ENCODE data around the gene FCN3. TPM values are rescaled to one million over a fixed set of nuclear protein-coding genes. Genes with fewer than 3 reads are reported as not detected.

The FCN3 gene
- total and polyA plus RNA-seq, 2 donors (not counting 3 experiments of a cell fraction or from before 2014, with no cell fraction given): 0.15 TPM; not detected in 1

DNA sequence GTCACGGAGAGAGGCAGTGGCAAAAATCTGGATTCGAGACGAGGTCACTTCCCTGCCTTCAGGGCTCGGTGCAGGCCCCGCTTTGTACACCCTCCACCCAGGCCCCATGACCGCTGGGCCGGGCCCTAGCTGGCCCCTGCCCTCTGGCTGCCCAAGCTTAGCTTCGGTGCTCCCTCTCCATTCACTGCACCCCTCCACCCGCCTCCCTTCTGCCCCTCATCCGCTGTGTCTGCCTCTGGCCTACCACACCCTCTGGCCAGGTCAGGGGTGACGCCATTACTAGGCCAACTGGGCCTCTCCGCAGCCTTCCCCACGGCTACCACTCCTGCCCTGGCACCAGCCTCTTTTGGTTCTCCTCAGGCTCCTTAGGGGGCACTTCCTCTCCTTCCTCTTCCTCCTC lies 9.0 kb upstream of the FCN3 start:
- H3K9me3 ChIP-seq (replicated peaks; ENCODE audit: control insufficient read depth, insufficient read depth, low read length): no peaks in the 10 kb centered on the region
- peaks cover 0 to 3% of the 10 kb centered on the region in 2 experiments for H3K27me3 ChIP-seq (ENCODE audit: control insufficient read depth in 2 of 2, insufficient read depth in 2 of 2, low read length in 2 of 2)
- H4K20me1 ChIP-seq (replicated peaks; ENCODE audit: control insufficient read depth, extremely low read depth, insufficient read depth, low read length): no peaks in the 10 kb centered on the region
- dilution Hi-C loops (cut with MboI; ENCODE audit: extremely low pct_ligation_motif_present, low sequenced_read_pairs) (no loop called here), intact Hi-C loops (cut with micrococcal nuclease) (no loop called here)
- no peaks in the 10 kb centered on the region for H3K9me1 ChIP-seq (replicated peaks; ENCODE audit: control insufficient read depth, extremely low read depth, insufficient read depth, low read length)
- no peak overlapping the region for H3K27ac ChIP-seq (ENCODE audit: insufficient read depth, low read depth, low read length)
- H3K4me2 ChIP-seq (ENCODE audit: insufficient read depth, low read length): no peak overlapping the region
- H3K79me2 ChIP-seq (ENCODE audit: control insufficient read depth, insufficient read depth, low read length): no peaks in the 10 kb centered on the region
- H3K4me1 ChIP-seq (ENCODE audit: control insufficient read depth, extremely low read depth, insufficient read depth, low read length): peaks cover 2% of the 10 kb centered on the region
- TF ChIP-seq EZH2 (IDR thresholded peaks at IDR 0.05; ENCODE audit: borderline replicate concordance, low read depth, low read length, severe bottlenecking): no peak
- no peak for TF ChIP-seq FOS (IDR thresholded peaks at IDR 0.05; ENCODE audit: borderline replicate concordance, insufficient read depth, low read length)
- no peak for TF ChIP-seq MYC (IDR thresholded peaks at IDR 0.05; ENCODE audit: low read depth, low read length)
- H3K4me3 ChIP-seq (replicated peaks in 1 of 3; ENCODE audit: insufficient read depth in 1 of 3, low read depth in 1 of 3, low read length in 3 of 3): no peak overlapping the region
- no peak for DNase-seq (ENCODE audit: low read depth, low spot score)
- BruUV-seq (replicated peaks): no TSS peak
- FAIRE-seq: no peak
- H3K36me3 ChIP-seq (ENCODE audit: control insufficient read depth in 2 of 2, extremely low read depth in 1 of 2, insufficient read depth in 2 of 2, low read length in 2 of 2): no peaks in the 10 kb centered on the region
- ChIA-PET CTCF (interaction anchor here (1.0 to 3.2 kb wide), 8 partner anchors 8 to 83 kb away, joined by 3 to 17 read pairs (median 6); partner anchors contain the start of gene MAP3K6), POLR2A (no interaction called here)
- no peak overlapping the region for H3K9ac ChIP-seq (replicated peaks; ENCODE audit: extremely low read depth, insufficient read depth, low read length)
- no peak overlapping the region for H2AFZ ChIP-seq (ENCODE audit: low read depth, low read length)

DNA sequence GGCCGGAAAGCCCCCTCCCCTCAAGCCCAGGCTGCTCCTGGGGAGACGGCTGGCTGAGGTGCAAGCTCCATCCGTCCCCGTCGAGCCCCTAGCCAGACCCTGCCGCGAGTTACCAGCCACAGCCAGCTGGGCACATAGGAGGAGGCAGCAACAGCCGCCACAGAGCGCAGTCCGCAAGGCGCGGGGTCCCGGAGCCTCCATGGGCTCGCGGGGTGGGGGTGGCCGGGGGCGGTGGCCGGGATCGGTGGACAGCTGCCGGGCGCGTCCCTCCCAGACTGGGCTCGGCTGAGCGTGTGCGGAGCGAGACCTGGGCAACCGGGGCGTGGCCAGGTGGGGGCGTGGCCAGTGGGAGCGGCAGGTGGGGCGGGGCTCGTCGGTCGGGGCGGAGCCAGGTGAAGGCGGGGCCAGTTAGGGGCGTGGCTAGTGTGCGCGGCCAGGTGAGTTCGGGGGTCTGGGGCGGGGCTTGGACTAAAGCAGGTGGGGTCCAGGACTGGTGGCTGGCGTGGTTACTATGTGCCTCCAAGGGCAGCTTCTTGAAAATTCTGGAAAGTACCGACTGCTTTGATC lies 8.5 kb upstream of the FCN3 start, which contains the start of gene CD164L2:
Gene CD164L2, minus strand, starts transcription at position 295 of the 567 bp plus-strand sequence. Its CDS starts 94 bp downstream, at position 201.
- FAIRE-seq: no peak
- dilution Hi-C loops (cut with MboI; ENCODE audit: extremely low pct_ligation_motif_present, low sequenced_read_pairs): no loop called here

More for the DNA sequence above, 8.5 kb upstream of the FCN3 start, which contains the start of gene CD164L2:
- Histone ChIP-seq H4K20me1 (replicated peaks; ENCODE audit: control insufficient read depth, extremely low read depth, insufficient read depth, low read length) (no peaks in the 10 kb centered on the region), H3K4me1 (ENCODE audit: control insufficient read depth, extremely low read depth, insufficient read depth, low read length) (no peaks in the 10 kb centered on the region), H3K9me1 (replicated peaks; ENCODE audit: control insufficient read depth, extremely low read depth, insufficient read depth, low read length) (no peaks in the 10 kb centered on the region), H3K9ac (replicated peaks; ENCODE audit: extremely low read depth, insufficient read depth, low read length) (no peak within 1 kb of the TSS), H3K27me3 (ENCODE audit: control insufficient read depth in 2 of 2, insufficient read depth in 2 of 2, low read length in 2 of 2) (peaks cover 0 to 3% of the 10 kb centered on the region in 2 experiments), H3K27ac (ENCODE audit: insufficient read depth, low read depth, low read length) (no peak within 1 kb of the TSS), H3K4me3 (replicated peaks in 1 of 3; ENCODE audit: insufficient read depth in 1 of 3, low read depth in 1 of 3, low read length in 3 of 3) (no peak within 1 kb of the TSS), H3K9me3 (replicated peaks; ENCODE audit: control insufficient read depth, insufficient read depth, low read length) (no peaks in the 10 kb centered on the region), H3K4me2 (ENCODE audit: insufficient read depth, low read length) (no peak within 1 kb of the TSS), H3K36me3 (ENCODE audit: control insufficient read depth in 2 of 2, extremely low read depth in 1 of 2, insufficient read depth in 2 of 2, low read length in 2 of 2) (no peaks in the 10 kb centered on the region), H3K79me2 (ENCODE audit: control insufficient read depth, insufficient read depth, low read length) (no peaks in the 10 kb centered on the region), H2AFZ (ENCODE audit: low read depth, low read length) (no peak within 1 kb of the TSS)
- POLR2A ChIA-PET: no interaction called here
- no peak for DNase-seq (ENCODE audit: low read depth, low spot score)
- BruUV-seq (replicated peaks): no TSS peak
- TF ChIP-seq POLR2A (IDR thresholded peaks at IDR 0.05; ENCODE audit: low read depth, low read length) (no peak), JUN (IDR thresholded peaks at IDR 0.05; ENCODE audit: borderline replicate concordance, insufficient read depth, insufficient read length, low read depth) (no peak), MYC (IDR thresholded peaks at IDR 0.05; ENCODE audit: low read depth, low read length) (no peak), GATA2 (IDR thresholded peaks at IDR 0.05; ENCODE audit: insufficient read depth, insufficient read length, low read depth, low read length) (no peak), POLR2AphosphoS5 (IDR thresholded peaks at IDR 0.05; ENCODE audit: insufficient read depth, low read depth, low read length) (no peak), FOS (IDR thresholded peaks at IDR 0.05; ENCODE audit: borderline replicate concordance, insufficient read depth, low read length) (no peak), EZH2 (IDR thresholded peaks at IDR 0.05; ENCODE audit: borderline replicate concordance, low read depth, low read length, severe bottlenecking) (no peak)
- TF ChIP-seq, protein P1, sequence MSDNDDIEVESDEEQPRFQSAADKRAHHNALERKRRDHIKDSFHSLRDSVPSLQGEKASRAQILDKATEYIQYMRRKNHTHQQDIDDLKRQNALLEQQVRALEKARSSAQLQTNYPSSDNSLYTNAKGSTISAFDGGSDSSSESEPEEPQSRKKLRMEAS (IDR thresholded peaks at IDR 0.05; ENCODE audit: insufficient read depth, insufficient read length): no peak
- TF ChIP-seq, protein P2, sequence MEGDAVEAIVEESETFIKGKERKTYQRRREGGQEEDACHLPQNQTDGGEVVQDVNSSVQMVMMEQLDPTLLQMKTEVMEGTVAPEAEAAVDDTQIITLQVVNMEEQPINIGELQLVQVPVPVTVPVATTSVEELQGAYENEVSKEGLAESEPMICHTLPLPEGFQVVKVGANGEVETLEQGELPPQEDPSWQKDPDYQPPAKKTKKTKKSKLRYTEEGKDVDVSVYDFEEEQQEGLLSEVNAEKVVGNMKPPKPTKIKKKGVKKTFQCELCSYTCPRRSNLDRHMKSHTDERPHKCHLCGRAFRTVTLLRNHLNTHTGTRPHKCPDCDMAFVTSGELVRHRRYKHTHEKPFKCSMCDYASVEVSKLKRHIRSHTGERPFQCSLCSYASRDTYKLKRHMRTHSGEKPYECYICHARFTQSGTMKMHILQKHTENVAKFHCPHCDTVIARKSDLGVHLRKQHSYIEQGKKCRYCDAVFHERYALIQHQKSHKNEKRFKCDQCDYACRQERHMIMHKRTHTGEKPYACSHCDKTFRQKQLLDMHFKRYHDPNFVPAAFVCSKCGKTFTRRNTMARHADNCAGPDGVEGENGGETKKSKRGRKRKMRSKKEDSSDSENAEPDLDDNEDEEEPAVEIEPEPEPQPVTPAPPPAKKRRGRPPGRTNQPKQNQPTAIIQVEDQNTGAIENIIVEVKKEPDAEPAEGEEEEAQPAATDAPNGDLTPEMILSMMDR (IDR thresholded peaks at IDR 0.05; ENCODE audit: extremely low read depth in 1 of 2, insufficient read depth in 1 of 2, low read depth in 1 of 2, low read length in 2 of 2): no peak
- CTCF ChIA-PET: interaction anchor here (0.7 to 3.2 kb wide), 10 partner anchors 8 to 223 kb away, joined by 3 to 17 read pairs (median 4); partner anchors contain the start of genes MAP3K6, TMEM222 and WASF2
- intact Hi-C loops (cut with micrococcal nuclease): no loop called here
